GM12875 (cell line): ENCODE results near the gene TEX30.

Source experiments
- H3K4me3 ChIP-seq: one replicate; pipeline ENCODE4 v1.5.1; 2011; ENCODE audit warnings: low read depth, low read length, control low read depth
- TF ChIP-seq, protein P1 (sequence below): IDR thresholded peaks from 2 replicates; pipeline ENCODE4 v1.5.1; 2011; ENCODE audit warnings: low read depth, mild to moderate bottlenecking, control low read depth, inconsistent platforms, low read length, moderate library complexity, borderline replicate concordance; ENCODE audit not compliant: insufficient read depth

Gene TEX30

DNA sequence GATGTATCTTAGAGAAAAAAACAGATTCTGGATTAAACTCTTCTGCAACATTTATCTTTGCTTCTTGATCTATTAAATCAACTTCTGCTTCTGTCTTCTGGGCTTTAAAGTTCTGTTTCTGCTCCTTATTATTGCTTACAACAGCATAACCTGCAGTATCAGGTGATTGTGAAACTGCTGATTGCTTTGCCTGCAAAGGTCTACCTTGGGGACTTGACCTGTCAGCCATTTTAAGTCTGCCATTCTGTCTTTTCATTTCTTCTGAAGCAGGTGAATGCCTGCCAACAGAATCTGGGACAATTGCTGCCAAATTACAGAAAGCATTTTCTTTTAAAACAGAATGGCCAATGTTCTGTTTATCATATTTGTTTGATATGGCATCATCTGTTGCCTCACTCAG, 31.1 kb downstream of the TEX30 start:
- H3K4me3 ChIP-seq: no peak overlapping the region
- TF ChIP-seq, protein P1, sequence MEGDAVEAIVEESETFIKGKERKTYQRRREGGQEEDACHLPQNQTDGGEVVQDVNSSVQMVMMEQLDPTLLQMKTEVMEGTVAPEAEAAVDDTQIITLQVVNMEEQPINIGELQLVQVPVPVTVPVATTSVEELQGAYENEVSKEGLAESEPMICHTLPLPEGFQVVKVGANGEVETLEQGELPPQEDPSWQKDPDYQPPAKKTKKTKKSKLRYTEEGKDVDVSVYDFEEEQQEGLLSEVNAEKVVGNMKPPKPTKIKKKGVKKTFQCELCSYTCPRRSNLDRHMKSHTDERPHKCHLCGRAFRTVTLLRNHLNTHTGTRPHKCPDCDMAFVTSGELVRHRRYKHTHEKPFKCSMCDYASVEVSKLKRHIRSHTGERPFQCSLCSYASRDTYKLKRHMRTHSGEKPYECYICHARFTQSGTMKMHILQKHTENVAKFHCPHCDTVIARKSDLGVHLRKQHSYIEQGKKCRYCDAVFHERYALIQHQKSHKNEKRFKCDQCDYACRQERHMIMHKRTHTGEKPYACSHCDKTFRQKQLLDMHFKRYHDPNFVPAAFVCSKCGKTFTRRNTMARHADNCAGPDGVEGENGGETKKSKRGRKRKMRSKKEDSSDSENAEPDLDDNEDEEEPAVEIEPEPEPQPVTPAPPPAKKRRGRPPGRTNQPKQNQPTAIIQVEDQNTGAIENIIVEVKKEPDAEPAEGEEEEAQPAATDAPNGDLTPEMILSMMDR: no peak

DNA sequence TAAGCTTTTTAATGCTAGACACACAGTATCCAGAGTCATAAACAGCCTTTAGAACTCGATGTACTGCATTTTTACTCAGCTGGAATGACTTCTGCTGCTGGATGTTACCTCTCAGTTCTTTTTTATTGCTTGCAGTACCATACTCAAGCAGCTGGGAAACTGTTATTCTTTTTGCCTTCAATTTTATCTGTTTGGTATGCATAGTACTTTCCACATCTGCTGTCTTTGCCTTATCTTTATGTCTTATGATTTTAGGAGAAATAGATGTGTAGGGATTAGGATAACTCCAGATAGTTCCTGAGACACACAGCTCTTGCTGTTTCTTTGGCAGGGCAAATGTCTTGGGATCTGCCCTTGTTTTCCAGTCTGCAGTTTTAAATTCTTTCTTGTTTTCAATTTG, 31.5 kb downstream of the TEX30 start:
- no peak overlapping the region for H3K4me3 ChIP-seq
- TF ChIP-seq, protein P1: no peak

DNA sequence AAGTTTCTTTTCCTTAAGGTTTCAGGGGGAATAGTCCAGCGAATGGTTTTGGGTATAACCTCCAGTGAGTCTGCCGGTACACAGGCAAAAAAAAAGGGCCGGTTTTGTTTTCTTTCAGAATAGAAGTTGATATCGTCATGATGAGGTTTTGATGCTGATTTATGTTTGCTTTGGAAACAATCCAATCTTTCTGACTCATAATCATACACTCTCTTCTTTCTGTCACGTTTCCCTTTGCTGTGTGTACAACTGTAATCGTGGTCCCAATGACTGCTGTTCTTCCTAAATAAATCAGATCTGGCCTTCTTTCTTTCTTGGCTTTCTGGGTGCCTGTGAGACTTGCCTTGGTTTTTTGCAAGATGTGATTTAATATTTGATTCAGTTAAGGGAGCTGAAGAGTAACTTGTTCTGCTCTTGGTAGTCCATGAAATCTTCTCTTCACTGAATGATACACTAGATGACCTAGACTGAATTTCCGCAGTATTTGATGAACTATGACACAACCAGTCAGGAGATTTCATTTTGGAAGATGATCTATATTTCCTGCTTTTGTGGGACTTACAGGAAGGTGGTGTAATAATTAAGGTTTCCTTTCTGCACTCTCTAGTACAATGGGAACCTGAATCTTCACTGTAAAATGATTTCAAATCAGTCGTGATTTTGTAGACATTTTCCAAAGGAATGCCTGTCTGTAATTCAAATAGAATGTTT, 43.9 kb downstream of the TEX30 start:
- H3K4me3 ChIP-seq: no peak overlapping the region
- TF ChIP-seq, protein P1: no peak

DNA sequence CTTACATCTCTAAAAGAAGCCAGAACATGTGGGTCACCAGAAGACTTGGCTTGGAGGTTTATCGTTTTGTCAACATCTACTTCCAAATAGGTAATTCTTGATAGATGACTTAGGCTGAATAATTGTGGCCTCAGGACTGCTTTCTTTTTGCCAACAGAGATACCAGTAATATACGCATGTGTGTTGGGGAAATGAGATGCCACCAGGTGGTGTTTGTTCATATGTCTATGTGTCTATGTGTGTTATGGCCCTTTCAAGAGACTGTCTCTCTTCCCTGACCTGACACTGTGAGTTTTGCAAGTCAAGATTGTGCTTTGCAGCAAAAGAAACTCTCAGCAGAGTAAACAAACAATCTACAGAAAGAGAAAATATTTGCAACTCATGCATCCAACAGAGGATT, 47.2 kb downstream of the TEX30 start:
- TF ChIP-seq, protein P1: no peak
- H3K4me3 ChIP-seq: no peak overlapping the region

DNA sequence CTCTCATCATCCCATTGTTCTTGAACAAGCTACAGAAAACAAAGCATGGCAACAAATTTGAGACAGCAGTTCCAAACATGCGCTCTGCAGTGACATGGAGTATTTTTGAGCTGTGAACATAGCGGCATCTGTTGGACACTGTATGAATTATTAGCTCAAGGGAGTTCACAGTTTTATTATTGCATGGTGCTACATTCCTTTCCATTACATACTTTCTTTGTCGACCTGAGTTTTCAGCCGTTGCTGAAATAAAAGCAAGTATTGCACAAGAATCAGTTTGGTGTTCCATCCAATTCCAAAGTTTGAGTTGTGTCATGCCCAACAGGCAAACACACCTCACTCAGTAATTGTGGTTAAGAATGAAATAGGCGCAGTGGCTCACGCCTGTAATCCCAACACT, 48.7 kb downstream of the TEX30 start:
- TF ChIP-seq, protein P1: peak; percentile 28; the same call in 1 of the 2 replicates
- H3K4me3 ChIP-seq: no peak overlapping the region

DNA sequence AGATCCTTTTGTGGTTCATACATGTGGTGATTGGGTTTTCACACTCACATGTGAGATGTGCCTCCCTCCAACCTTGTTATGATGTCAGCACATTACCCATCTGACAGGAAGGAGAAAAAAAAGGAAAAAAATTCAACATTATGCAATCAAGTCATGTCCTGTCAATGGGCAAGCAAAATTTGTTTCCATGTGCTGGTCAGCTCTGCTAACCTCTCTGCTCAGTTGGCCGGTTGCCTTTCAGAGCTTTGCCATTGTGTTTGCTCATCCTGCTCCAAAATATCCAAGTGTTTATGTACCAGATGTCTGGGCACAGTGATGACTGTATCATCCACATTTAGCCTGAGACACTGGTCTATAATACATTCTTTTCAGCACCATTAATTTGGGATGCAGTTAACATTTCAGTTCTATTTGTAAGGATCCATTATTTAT, 51.8 kb downstream of the TEX30 start:
- TF ChIP-seq, protein P1: no peak
- H3K4me3 ChIP-seq: no peak overlapping the region

DNA sequence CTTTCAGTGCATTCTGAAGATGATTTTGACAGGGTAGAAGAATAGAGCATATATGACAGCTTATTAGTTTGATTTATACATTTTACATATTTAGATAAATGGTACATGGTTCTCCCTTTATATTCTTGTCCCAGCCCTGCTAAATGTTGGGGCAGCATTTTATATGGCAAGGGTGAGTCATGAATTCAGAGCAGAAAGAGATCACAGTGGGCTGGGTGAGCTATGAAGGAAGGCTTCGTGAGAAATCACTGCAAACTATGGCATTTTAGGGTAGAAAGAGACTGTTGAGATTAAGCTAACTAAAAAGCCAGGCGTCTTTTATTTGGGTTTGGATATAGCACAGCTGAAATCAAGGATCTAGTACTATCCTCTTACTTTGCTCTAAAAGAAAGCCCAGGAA, 54.8 kb downstream of the TEX30 start:
- H3K4me3 ChIP-seq: no peak overlapping the region
- TF ChIP-seq, protein P1: no peak
